NCI-H1092 treated with DMSO at 0.1 percent for 48 hours (cell line): ENCODE measurements around the gene ZFAND5.

Experiments used
- DNase-seq: peaks from one replicate; lab custom pipeline; 2025; lab: John Stamatoyannopoulos, UW

The ZFAND5 gene

GRCh38 chr9:72322678-72323077, 42.3 kb downstream of the ZFAND5 start:
- no peak for DNase-seq

- no peak for DNase-seq
Measured at GRCh38 chr9:72322259-72322658, 42.7 kb downstream of the ZFAND5 start.

GRCh38 chr9:72315510-72316311, 49.3 kb downstream of the ZFAND5 start:
- DNase-seq, result peak; percentile 85

GRCh38 chr9:72315089-72315509, 49.9 kb downstream of the ZFAND5 start:
- peak; percentile 65 for DNase-seq

- DNase-seq, result no peak
Measured at GRCh38 chr9:72313507-72313906, 51.5 kb downstream of the ZFAND5 start.

GRCh38 chr9:72312386-72312987, 52.5 kb downstream of the ZFAND5 start:
- DNase-seq, result no peak

GRCh38 chr9:72309364-72310133, 55.5 kb downstream of the ZFAND5 start:
- DNase-seq, result no peak

GRCh38 chr9:72306761-72307160, 58.2 kb downstream of the ZFAND5 start:
- no peak for DNase-seq

GRCh38 chr9:72305707-72306106, 59.3 kb downstream of the ZFAND5 start:
- no peak for DNase-seq

GRCh38 chr9:72305102-72305546, 59.9 kb downstream of the ZFAND5 start:
- no peak for DNase-seq

- no peak for DNase-seq
Measured at GRCh38 chr9:72304538-72304937, 60.5 kb downstream of the ZFAND5 start.
